Caco-2 (cell line): ENCODE data around the gene RELCH. TPM values are rescaled to one million over a fixed set of nuclear protein-coding genes. Genes with fewer than 3 reads are reported as not detected.

ENCODE experiments used
- BruUV-seq: library from RNA; stranded (reverse); fragments of 400-500 nt; replicated peaks from 2 replicates; lab custom pipeline; 2021; lab: Mats Ljungman, UMichigan
- CTCF ChIA-PET: fragments of 300-600 bp; sonication (Branson Sonifier 250); formaldehyde crosslinking; loops from one replicate; lab custom pipeline; 2022; ENCODE audit warnings: antibody characterized with exemption; lab: Charles Lee
- POLR2A ChIA-PET: fragments of 300-600 bp; sonication (Branson Sonifier 250); formaldehyde crosslinking; loops from one replicate; lab custom pipeline; 2022; ENCODE audit warnings: antibody characterized with exemption; lab: Charles Lee
- DNase-seq, 2 experiments: peaks; one replicate each; pipeline versions ENCODE4 v3.0.0 to v3.0.0-alpha.2; 2020 to 2022
- H3K27me3 ChIP-seq: replicated peaks from 2 replicates; pipeline ENCODE4 v1.6.0; 2011; ENCODE audit warnings: low read length; ENCODE audit not compliant: control insufficient read depth, insufficient read depth
- H3K36me3 ChIP-seq: 2 replicates; pipeline ENCODE4 v1.5.1; 2011; ENCODE audit warnings: low read length; ENCODE audit not compliant: control insufficient read depth, insufficient read depth
- H3K4me1 ChIP-seq: fragments of 250-450 bp; sonication (Bioruptor Pico); 2 replicates; pipeline ENCODE4 v1.5.1; 2020; ENCODE audit warnings: mild to moderate bottlenecking
- H3K4me3 ChIP-seq: 2 replicates; pipeline ENCODE4 v1.5.1; 2011; ENCODE audit warnings: low read depth, mild to moderate bottlenecking, control low read depth, low read length
- H3K9me3 ChIP-seq: fragments of 250-450 bp; sonication (Bioruptor Pico); 2 replicates; pipeline ENCODE4 v1.5.1; 2020; ENCODE audit warnings: mild to moderate bottlenecking, moderate library complexity
- H3K27ac Mint-ChIP-seq: one replicate; pipeline ENCODE4 v1.8.0; 2022; ENCODE audit warnings: mixed read lengths; ENCODE audit not compliant: unreplicated experiment
- H3K27me3 Mint-ChIP-seq: one replicate; pipeline ENCODE4 v1.8.0; 2022; ENCODE audit warnings: mixed read lengths; ENCODE audit not compliant: insufficient read depth, unreplicated experiment
- H3K36me3 Mint-ChIP-seq: one replicate; pipeline ENCODE4 v1.8.0; 2022; ENCODE audit warnings: mild to moderate bottlenecking, mixed read lengths; ENCODE audit not compliant: insufficient read depth, unreplicated experiment
- H3K4me1 Mint-ChIP-seq: one replicate; pipeline ENCODE4 v1.8.0; 2022; ENCODE audit warnings: low read depth, mixed read lengths; ENCODE audit not compliant: unreplicated experiment
- H3K4me3 Mint-ChIP-seq: one replicate; pipeline ENCODE4 v1.8.0; 2022; ENCODE audit warnings: mild to moderate bottlenecking, moderate library complexity, mixed read lengths; ENCODE audit not compliant: unreplicated experiment
- H3K9me3 Mint-ChIP-seq: one replicate; pipeline ENCODE4 v1.8.0; 2022; ENCODE audit warnings: mixed read lengths; ENCODE audit not compliant: unreplicated experiment
- intact Hi-C: fragments of 100-400 bp; cut with micrococcal nuclease; formaldehyde crosslinking; loops from one replicate; pipeline ENCODE4 v1.10.0; 2022; ENCODE audit not compliant: unreplicated experiment
- total RNA-seq: library from RNA; stranded (reverse); gene quantifications from 2 replicates; pipeline ENCODE4 v1.2.3, GENCODE V29; 2022
- TF ChIP-seq, protein P1 (sequence below), 2 experiments: fragments of 200-600 bp in 1 of 2; IDR thresholded peaks; 1 replicate in 1 of 2; 2 replicates in 1 of 2; pipeline versions ENCODE4 v1.5.1 to v1.8.0; 2011 to 2022; ENCODE audit warnings: antibody characterized with exemption in 1 of 2, control low read depth in 1 of 2, inconsistent platforms in 1 of 2, low read depth in 1 of 2, low read length in 1 of 2, mild to moderate bottlenecking in 1 of 2, moderate library complexity in 1 of 2; ENCODE audit not compliant: insufficient read depth in 1 of 2, severe bottlenecking in 1 of 2, unreplicated experiment in 1 of 2

Gene RELCH
- total RNA-seq, 1 experiment from 2014 or later = 16.8 TPM

DNA sequence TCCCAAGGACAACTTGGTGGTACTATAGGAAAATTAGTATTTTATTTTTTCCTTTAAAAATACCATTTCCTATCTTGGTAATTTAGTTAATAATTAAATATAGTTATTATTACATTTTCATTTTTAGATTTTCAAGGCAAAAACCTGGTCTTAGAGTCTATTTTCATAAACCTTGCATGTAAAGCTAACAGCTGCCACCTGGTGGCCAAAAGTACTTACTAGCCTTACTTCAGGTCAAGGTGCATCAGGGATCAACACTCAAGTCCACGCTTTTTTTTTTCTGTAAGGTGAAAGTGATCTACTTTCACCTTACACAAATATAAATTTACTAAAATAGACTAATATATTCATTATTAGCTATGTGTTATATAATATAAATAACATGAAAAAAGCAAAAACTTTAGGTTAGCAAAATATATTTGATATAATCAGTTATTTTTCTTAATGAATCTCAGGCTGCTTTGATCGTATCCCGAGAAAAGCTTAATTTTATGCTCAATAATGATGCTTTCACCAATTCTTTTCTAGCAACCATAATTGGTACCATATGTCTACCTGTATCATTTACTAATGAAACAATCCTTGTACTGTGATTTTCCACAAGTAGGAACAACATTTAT, 62.5 kb downstream of the RELCH start:
- H3K27me3 ChIP-seq = no peaks in the 10 kb centered on the region
- POLR2A ChIA-PET = no interaction called here
- no peak overlapping the region for H3K4me3 Mint-ChIP-seq
- no peaks in the 10 kb centered on the region for H3K9me3 ChIP-seq
- no TSS peak for BruUV-seq
- DNase-seq = peak; percentile 56 to 58
- no peaks in the 10 kb centered on the region for H3K36me3 ChIP-seq
- intact Hi-C loops = loop anchor here (1.0 kb wide), 1 partner anchor 66 kb away; no protein-coding TSS in a partner anchor
- H3K27ac Mint-ChIP-seq = no peak overlapping the region
- TF ChIP-seq, protein P1, sequence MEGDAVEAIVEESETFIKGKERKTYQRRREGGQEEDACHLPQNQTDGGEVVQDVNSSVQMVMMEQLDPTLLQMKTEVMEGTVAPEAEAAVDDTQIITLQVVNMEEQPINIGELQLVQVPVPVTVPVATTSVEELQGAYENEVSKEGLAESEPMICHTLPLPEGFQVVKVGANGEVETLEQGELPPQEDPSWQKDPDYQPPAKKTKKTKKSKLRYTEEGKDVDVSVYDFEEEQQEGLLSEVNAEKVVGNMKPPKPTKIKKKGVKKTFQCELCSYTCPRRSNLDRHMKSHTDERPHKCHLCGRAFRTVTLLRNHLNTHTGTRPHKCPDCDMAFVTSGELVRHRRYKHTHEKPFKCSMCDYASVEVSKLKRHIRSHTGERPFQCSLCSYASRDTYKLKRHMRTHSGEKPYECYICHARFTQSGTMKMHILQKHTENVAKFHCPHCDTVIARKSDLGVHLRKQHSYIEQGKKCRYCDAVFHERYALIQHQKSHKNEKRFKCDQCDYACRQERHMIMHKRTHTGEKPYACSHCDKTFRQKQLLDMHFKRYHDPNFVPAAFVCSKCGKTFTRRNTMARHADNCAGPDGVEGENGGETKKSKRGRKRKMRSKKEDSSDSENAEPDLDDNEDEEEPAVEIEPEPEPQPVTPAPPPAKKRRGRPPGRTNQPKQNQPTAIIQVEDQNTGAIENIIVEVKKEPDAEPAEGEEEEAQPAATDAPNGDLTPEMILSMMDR (IDR thresholded peaks at IDR 0.05; ENCODE audit: insufficient read depth in 1 of 2, low read depth in 1 of 2, low read length in 1 of 2, severe bottlenecking in 1 of 2, unreplicated experiment in 1 of 2) = peak; percentile 54 to 56
- no peak overlapping the region for H3K4me3 ChIP-seq
- no peaks in the 10 kb centered on the region for H3K4me1 Mint-ChIP-seq
- H3K27me3 Mint-ChIP-seq = no peaks in the 10 kb centered on the region
- no peaks in the 10 kb centered on the region for H3K4me1 ChIP-seq
- CTCF ChIA-PET = interaction anchor here (1.4 to 1.5 kb wide), 2 partner anchors 62 to 68 kb away, joined by 4 to 5 read pairs; partner anchors contain the start of gene RELCH
- H3K9me3 Mint-ChIP-seq = no peaks in the 10 kb centered on the region
- no peaks in the 10 kb centered on the region for H3K36me3 Mint-ChIP-seq

DNA sequence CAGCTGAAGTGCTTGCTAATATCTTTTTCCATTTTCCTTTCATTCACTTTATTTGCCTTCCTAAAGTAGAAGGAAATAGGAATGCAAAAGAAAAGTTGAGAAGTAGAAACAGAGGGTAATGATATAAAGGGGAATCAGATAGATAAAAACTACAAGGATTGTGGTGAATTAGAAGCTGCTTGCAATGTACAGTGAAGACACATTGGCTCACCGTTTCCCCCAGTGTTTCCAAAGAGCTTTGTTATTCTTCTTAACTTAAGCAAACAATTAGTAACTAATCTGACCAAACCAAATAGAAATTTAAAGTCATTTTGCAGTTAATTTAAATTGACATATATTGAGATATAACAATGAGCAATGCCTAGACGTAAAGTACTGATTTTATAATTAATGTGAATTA, 63.4 kb downstream of the RELCH start:
- no peak overlapping the region for H3K27ac Mint-ChIP-seq
- Histone ChIP-seq H3K27me3 (no peaks in the 10 kb centered on the region), H3K9me3 (no peaks in the 10 kb centered on the region), H3K36me3 (no peaks in the 10 kb centered on the region), H3K4me1 (no peaks in the 10 kb centered on the region), H3K4me3 (no peak overlapping the region)
- no peaks in the 10 kb centered on the region for H3K27me3 Mint-ChIP-seq
- BruUV-seq = no TSS peak
- ChIA-PET POLR2A (no interaction called here), CTCF (no interaction called here)
- H3K36me3 Mint-ChIP-seq = no peaks in the 10 kb centered on the region
- H3K4me3 Mint-ChIP-seq = no peak overlapping the region
- intact Hi-C loops = no loop called here
- DNase-seq = no peak
- no peaks in the 10 kb centered on the region for H3K4me1 Mint-ChIP-seq
- no peaks in the 10 kb centered on the region for H3K9me3 Mint-ChIP-seq
- TF ChIP-seq, protein P1 (IDR thresholded peaks at IDR 0.05; ENCODE audit: insufficient read depth in 1 of 2, low read depth in 1 of 2, low read length in 1 of 2, severe bottlenecking in 1 of 2, unreplicated experiment in 1 of 2) = no peak

DNA sequence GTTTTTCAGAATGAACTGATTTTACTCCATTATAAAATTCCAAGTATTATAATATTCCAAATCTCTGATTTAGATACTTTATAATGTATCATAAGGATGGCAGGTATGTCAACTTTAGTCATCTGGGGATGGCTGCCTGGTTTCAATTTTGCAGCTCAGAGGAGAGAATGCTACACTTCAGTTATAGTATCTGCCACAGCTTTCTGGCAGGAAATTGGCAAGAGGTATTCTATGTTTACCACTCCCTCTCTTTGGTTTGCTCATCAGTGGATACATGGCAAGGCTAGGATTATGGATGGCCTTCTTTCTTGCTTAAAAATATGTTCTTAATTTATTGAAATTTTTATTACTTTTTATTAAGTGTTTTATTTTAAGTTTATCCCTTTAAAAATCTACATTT, 71.0 kb downstream of the RELCH start:
- Histone ChIP-seq H3K27me3 (no peaks in the 10 kb centered on the region), H3K4me3 (no peak overlapping the region), H3K9me3 (no peaks in the 10 kb centered on the region), H3K4me1 (no peaks in the 10 kb centered on the region), H3K36me3 (no peaks in the 10 kb centered on the region)
- TF ChIP-seq, protein P1 (IDR thresholded peaks at IDR 0.05; ENCODE audit: insufficient read depth in 1 of 2, low read depth in 1 of 2, low read length in 1 of 2, severe bottlenecking in 1 of 2, unreplicated experiment in 1 of 2) = no peak
- H3K36me3 Mint-ChIP-seq = peaks cover 10% of the 10 kb centered on the region
- no peak overlapping the region for H3K4me3 Mint-ChIP-seq
- CTCF ChIA-PET = no interaction called here
- no peak overlapping the region for H3K27ac Mint-ChIP-seq
- no TSS peak for BruUV-seq
- H3K4me1 Mint-ChIP-seq = peaks cover 6% of the 10 kb centered on the region
- no peaks in the 10 kb centered on the region for H3K9me3 Mint-ChIP-seq
- intact Hi-C loops = no loop called here
- H3K27me3 Mint-ChIP-seq = no peaks in the 10 kb centered on the region
- no peak for DNase-seq
- POLR2A ChIA-PET = no interaction called here
